ENCODE results near the gene APMAP. TPM values are rescaled to one million over a fixed set of nuclear protein-coding genes. Genes with fewer than 3 reads are reported as not detected.

The APMAP gene
- total RNA-seq, 1 experiment from 2014 or later: 107 TPM

DNA sequence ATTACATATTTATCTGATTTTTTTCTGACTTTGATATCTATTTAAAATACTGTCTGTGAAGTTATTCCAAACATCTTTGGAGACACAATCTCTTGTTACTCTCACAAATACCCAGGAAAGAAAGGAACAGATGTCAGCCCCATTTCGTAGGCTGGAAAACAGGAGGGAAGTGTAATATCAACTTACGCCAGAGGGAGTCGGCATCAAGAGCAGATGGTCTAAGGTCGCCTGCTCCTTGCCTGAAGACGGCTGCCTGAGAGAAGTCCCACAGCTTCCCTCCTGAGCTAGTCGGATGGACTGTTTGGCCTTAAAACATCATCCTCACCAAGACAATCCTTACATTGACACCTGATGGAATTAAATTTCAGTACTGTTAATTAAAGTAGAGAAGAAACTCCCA is 30.0 kb downstream of the APMAP start:
- H3K36me3 ChIP-seq: peaks cover 28% of the 10 kb centered on the region
- DNase-seq: no peak

DNA sequence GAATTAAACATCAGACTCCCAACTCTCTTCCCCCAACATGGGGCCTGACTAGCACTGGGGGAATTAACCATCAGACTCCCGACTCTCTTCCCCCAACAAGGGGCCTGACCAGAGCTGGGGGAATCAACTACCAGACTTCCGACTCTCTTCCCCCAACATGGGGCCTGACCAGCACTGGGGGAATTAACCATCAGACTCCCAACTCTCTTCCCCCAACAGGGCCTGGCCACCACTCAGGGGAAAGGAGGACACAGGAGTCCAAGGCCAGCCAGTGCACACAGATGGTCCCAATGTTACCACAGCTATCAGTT is 30.4 kb downstream of the APMAP start:
- no peak overlapping the region for H3K27ac ChIP-seq
- no peak overlapping the region for H3K4me3 ChIP-seq
- no peaks in the 10 kb centered on the region for H3K27me3 ChIP-seq
- DNase-seq: no peak
- H3K4me1 ChIP-seq: no peaks in the 10 kb centered on the region
- H3K9me3 ChIP-seq (replicated peaks): no peaks in the 10 kb centered on the region
- H3K36me3 ChIP-seq: peaks cover 28% of the 10 kb centered on the region

More for the DNA sequence above, 30.0 kb downstream of the APMAP start:
- Histone ChIP-seq H3K4me1 (no peaks in the 10 kb centered on the region), H3K9me3 (replicated peaks) (no peaks in the 10 kb centered on the region), H3K4me3 (no peak overlapping the region), H3K27ac (no peak overlapping the region), H3K27me3 (no peaks in the 10 kb centered on the region)

- Histone ChIP-seq H3K4me3 (no peak overlapping the region), H3K36me3 (peaks cover 29% of the 10 kb centered on the region), H3K27me3 (no peaks in the 10 kb centered on the region), H3K9me3 (replicated peaks) (no peaks in the 10 kb centered on the region), H3K4me1 (no peaks in the 10 kb centered on the region), H3K27ac (no peak overlapping the region)
- no peak for DNase-seq
Observed at GRCh38 chr20:24961384-24962181, 31.0 kb downstream of the APMAP start.

- H3K9me3 ChIP-seq (replicated peaks): no peaks in the 10 kb centered on the region
- H3K4me3 ChIP-seq: no peak overlapping the region
- no peak overlapping the region for H3K27ac ChIP-seq
- no peaks in the 10 kb centered on the region for H3K4me1 ChIP-seq
- H3K27me3 ChIP-seq: no peaks in the 10 kb centered on the region
- no peak for DNase-seq
- H3K36me3 ChIP-seq: peaks cover 29% of the 10 kb centered on the region
Observed at GRCh38 chr20:24960861-24961260, 31.7 kb downstream of the APMAP start.

DNA sequence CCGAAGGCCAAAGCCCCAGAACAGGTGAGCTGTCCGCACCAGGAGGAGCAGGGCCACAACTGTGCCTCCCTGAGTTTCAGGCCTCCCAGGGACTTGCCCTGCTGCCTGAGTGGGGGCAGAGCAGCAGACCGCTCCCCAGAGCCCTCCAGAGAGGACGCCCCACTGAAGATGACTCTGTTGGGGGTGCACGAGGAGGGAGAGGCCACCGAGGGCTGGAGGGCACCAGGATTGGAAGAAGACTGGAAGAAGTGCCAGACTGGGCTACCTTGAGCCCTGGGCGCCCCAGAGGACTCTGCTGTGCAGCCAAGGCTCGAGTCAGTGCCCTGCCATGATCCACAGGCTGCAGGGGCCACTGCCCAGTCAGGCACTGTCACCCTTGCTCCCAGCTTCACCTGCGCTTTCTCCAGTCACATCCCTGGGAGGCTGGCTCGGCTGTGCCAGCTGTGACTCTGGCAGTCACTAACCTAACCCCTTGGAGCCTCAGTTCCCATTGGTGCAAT is 32.2 kb downstream of the APMAP start:
- no peak for DNase-seq
- Histone ChIP-seq H3K27ac (no peak overlapping the region), H3K9me3 (replicated peaks) (no peaks in the 10 kb centered on the region), H3K36me3 (peaks cover 27% of the 10 kb centered on the region), H3K4me1 (no peaks in the 10 kb centered on the region), H3K4me3 (no peak overlapping the region), H3K27me3 (no peaks in the 10 kb centered on the region)

DNA sequence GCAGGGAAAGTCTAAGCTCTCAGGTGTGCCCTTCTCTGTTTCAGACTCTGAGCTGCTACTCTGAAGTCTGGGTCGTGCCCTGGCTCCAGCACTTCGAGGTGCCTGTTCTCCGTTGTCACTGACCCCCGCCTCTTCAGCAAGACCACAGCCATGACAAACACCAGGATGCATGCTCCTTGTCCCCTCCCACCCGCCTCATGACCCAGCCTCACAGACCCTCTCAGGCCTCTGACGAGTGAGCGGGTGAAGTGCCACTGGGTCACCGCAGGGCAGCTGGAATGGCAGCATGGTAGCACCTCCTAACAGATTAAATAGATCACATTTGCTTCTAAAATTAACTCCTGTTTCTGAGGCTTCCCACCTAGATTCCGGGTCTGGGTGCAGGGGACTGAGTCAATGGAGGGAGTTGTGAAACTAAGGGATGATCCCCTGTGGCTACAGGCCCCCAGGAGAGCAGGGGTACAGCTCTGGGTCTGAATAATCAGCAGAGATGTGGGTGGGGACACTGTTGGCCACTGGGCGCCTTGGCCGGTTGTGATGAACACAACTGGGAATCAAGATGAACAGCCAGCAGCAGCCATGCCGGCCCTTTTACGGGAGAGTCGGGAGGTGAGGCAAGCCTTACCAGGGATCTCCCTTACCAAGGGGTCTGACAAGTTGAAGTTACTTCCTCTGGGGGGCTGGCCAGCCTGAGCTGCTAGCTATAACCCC is 32.8 kb downstream of the APMAP start:
- Histone ChIP-seq H3K27ac (no peak overlapping the region), H3K4me1 (no peaks in the 10 kb centered on the region), H3K9me3 (replicated peaks) (no peaks in the 10 kb centered on the region), H3K27me3 (no peaks in the 10 kb centered on the region), H3K4me3 (no peak overlapping the region), H3K36me3 (peaks cover 27% of the 10 kb centered on the region)
- DNase-seq: no peak

DNA sequence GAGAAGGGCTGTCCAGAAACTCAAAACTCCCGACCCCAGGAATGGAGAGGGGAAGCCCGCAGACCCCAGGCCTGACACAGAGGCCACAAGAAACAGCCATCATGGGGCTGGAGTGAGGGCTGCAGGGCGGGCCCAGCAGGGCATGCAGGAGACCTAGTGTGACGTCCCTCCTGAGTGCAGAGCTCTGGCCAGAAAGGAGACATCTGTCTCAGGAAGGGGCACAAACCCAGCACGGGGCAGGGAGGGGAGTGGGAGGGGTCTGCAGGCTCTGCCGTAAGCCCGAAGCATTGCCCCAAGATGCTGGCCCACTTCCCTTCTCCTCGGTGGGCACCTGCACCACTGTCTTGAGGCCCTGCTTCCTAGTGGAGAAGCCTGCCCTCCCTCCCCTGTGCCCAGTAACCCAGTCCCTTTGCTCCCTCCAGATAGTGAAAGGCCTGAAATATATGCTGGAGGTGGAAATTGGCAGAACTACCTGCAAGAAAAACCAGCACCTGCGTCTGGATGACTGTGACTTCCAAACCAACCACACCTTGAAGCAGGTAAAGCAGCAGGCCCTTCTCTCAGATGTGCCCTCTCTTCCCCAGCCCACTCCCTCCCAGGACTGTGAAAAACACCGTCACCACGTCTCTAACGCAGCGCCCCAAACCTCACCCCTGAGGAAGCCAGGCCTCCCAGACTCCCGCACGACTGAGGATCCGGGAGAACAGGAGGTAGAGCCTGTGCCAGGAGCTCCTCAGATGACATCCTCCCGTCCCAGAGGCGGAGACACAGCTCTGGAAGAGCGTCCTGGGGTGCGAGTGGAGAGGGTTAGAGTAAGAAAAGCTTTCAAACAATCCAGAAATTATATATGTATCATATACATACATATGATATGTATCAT is 33.8 kb downstream of the APMAP start:
- Histone ChIP-seq H3K4me1 (no peaks in the 10 kb centered on the region), H3K27me3 (no peaks in the 10 kb centered on the region), H3K36me3 (peaks cover 21% of the 10 kb centered on the region), H3K4me3 (no peak overlapping the region), H3K9me3 (replicated peaks) (no peaks in the 10 kb centered on the region), H3K27ac (no peak overlapping the region)
- no peak for DNase-seq

- H3K9me3 ChIP-seq (replicated peaks): no peaks in the 10 kb centered on the region
- no peak overlapping the region for H3K4me3 ChIP-seq
- peaks cover 12% of the 10 kb centered on the region for H3K36me3 ChIP-seq
- no peak overlapping the region for H3K27ac ChIP-seq
- no peaks in the 10 kb centered on the region for H3K27me3 ChIP-seq
- H3K4me1 ChIP-seq: no peaks in the 10 kb centered on the region
- no peak for DNase-seq
Observed at GRCh38 chr20:24957326-24958016, 35.1 kb downstream of the APMAP start.

DNA sequence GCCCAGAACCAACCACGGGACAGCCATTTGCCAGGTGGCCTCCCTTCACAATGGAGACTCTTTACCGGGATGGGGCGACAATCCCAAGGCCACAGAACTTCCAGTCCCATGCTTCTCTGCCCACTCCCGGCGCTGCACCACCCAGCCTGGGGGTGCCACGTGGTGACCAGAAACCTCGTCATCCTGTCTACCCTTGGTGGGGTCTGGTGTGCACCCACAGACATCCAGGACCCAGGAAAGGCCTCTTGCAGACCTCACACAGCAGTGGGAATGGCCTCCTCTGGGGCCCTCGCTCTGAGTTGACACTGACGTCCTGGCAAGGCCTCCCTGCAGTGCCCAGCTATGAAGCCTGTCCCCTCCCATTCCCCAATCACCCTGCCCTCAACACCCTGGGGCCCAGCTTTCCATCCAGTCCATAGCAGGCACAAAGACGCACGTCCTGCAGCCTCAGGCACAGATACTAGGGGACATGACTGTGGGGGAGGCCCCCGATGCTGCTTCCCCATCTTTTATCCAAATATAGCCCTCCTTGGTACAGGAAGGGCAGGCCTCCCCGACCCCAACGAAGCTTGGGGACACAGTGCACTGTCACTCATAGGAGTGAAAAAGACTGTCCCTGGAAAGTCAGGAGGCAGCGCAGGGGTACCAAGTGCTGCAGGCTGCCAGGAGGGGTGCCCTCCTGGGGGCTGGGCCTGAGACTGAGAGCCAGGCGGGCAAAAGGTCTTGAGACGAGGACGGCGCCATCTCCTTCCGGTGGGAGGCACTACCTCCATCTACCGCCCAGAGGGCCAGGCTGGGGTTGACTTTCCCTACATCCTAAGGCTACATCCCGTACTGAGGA is 36.3 kb downstream of the APMAP start:
- H3K4me1 ChIP-seq: no peaks in the 10 kb centered on the region
- H3K9me3 ChIP-seq (replicated peaks): no peaks in the 10 kb centered on the region
- H3K27me3 ChIP-seq: no peaks in the 10 kb centered on the region
- H3K4me3 ChIP-seq: no peak overlapping the region
- no peak overlapping the region for H3K27ac ChIP-seq
- no peak for DNase-seq
- H3K36me3 ChIP-seq: peaks cover 8% of the 10 kb centered on the region

GRCh38 chr20:24955045-24955444 is 37.5 kb downstream of the APMAP start:
- H3K4me3 ChIP-seq: no peak overlapping the region
- peaks cover 2% of the 10 kb centered on the region; the same call in 1 of the 2 replicates for H3K36me3 ChIP-seq
- H3K27ac ChIP-seq: no peak overlapping the region
- H3K27me3 ChIP-seq: no peaks in the 10 kb centered on the region
- no peaks in the 10 kb centered on the region for H3K4me1 ChIP-seq
- no peak for DNase-seq
- H3K9me3 ChIP-seq (replicated peaks): no peaks in the 10 kb centered on the region

- H3K27ac ChIP-seq: no peak overlapping the region
- no peak for DNase-seq
- no peaks in the 10 kb centered on the region for H3K27me3 ChIP-seq
- H3K36me3 ChIP-seq: peaks cover 2% of the 10 kb centered on the region; the same call in 1 of the 2 replicates
- no peak overlapping the region for H3K4me3 ChIP-seq
- no peaks in the 10 kb centered on the region for H3K4me1 ChIP-seq
- no peaks in the 10 kb centered on the region for H3K9me3 ChIP-seq (replicated peaks)
Observed at GRCh38 chr20:24954566-24954965, 38.0 kb downstream of the APMAP start.

GRCh38 chr20:24954151-24954550 is 38.4 kb downstream of the APMAP start:
- Histone ChIP-seq H3K4me3 (no peak overlapping the region), H3K27ac (no peak overlapping the region), H3K36me3 (peaks cover 2% of the 10 kb centered on the region; the same call in 1 of the 2 replicates), H3K9me3 (replicated peaks) (no peaks in the 10 kb centered on the region), H3K4me1 (no peaks in the 10 kb centered on the region), H3K27me3 (no peaks in the 10 kb centered on the region)
- no peak for DNase-seq

- Histone ChIP-seq H3K27ac (no peak overlapping the region), H3K4me1 (no peaks in the 10 kb centered on the region), H3K9me3 (replicated peaks) (no peaks in the 10 kb centered on the region), H3K27me3 (no peaks in the 10 kb centered on the region), H3K4me3 (no peak overlapping the region), H3K36me3 (peaks cover 2% of the 10 kb centered on the region; the same call in 1 of the 2 replicates)
- DNase-seq: no peak
Observed at GRCh38 chr20:24953621-24954133, 38.9 kb downstream of the APMAP start.

Data from SJCRH30 (cell line).